ENCODE data around the gene MLF1.
"Not testable (repeated sequence)": the region's sequence is repeated elsewhere in the genome, so short reads cannot be mapped to it uniquely, and the experiment has no call there.

Gene MLF1

GRCh38 chr3:158570999-158571702, at the start of gene MLF1:
MLF1 (plus strand) TSS chr3:158571194; CDS start chr3:158571301, 107 bp downstream.
- in situ Hi-C loops (cut with MboI; ENCODE audit: low sequenced_read_pairs) = no loop called here

- in situ Hi-C loops (cut with MboI; ENCODE audit: low sequenced_read_pairs) = no loop called here
Measured at GRCh38 chr3:158522221-158523136, 48.5 kb upstream of the MLF1 start.

GRCh38 chr3:158528076-158528674, 42.8 kb upstream of the MLF1 start:
- in situ Hi-C loops (cut with MboI; ENCODE audit: low sequenced_read_pairs) = no loop called here

- in situ Hi-C loops (cut with MboI; ENCODE audit: low sequenced_read_pairs) = no loop called here
Measured at GRCh38 chr3:158531334-158531733, 39.7 kb upstream of the MLF1 start.

GRCh38 chr3:158532099-158532734, 38.8 kb upstream of the MLF1 start:
- in situ Hi-C loops (cut with MboI; ENCODE audit: low sequenced_read_pairs) = no loop called here

GRCh38 chr3:158535918-158536317, 35.1 kb upstream of the MLF1 start:
- in situ Hi-C loops (cut with MboI; ENCODE audit: low sequenced_read_pairs) = no loop called here

- in situ Hi-C loops (cut with MboI; ENCODE audit: low sequenced_read_pairs) = no loop called here
Measured at GRCh38 chr3:158539414-158540014, 31.5 kb upstream of the MLF1 start.

- in situ Hi-C loops (cut with MboI; ENCODE audit: low sequenced_read_pairs) = no loop called here
Measured at GRCh38 chr3:158540066-158540465, 30.9 kb upstream of the MLF1 start.

- in situ Hi-C loops (cut with MboI; ENCODE audit: low sequenced_read_pairs) = no loop called here
Measured at GRCh38 chr3:158548691-158549090, 22.3 kb upstream of the MLF1 start.

- in situ Hi-C loops (cut with MboI; ENCODE audit: low sequenced_read_pairs) = not testable (repeated sequence)
Measured at GRCh38 chr3:158549938-158550337, 21.1 kb upstream of the MLF1 start.

- in situ Hi-C loops (cut with MboI; ENCODE audit: low sequenced_read_pairs) = no loop called here
Measured at GRCh38 chr3:158552124-158552523, 18.9 kb upstream of the MLF1 start.

GRCh38 chr3:158559504-158559903, 11.5 kb upstream of the MLF1 start:
- in situ Hi-C loops (cut with MboI; ENCODE audit: low sequenced_read_pairs) = no loop called here

- in situ Hi-C loops (cut with MboI; ENCODE audit: low sequenced_read_pairs) = no loop called here
Measured at GRCh38 chr3:158560979-158561378, 10.0 kb upstream of the MLF1 start.

GRCh38 chr3:158562674-158563073, 8.3 kb upstream of the MLF1 start:
- in situ Hi-C loops (cut with MboI; ENCODE audit: low sequenced_read_pairs) = no loop called here

GRCh38 chr3:158563076-158563475, 7.9 kb upstream of the MLF1 start:
- in situ Hi-C loops (cut with MboI; ENCODE audit: low sequenced_read_pairs) = no loop called here

GRCh38 chr3:158565076-158565475, 5.9 kb upstream of the MLF1 start:
- in situ Hi-C loops (cut with MboI; ENCODE audit: low sequenced_read_pairs) = no loop called here

GRCh38 chr3:158568784-158569183, 2.2 kb upstream of the MLF1 start:
- in situ Hi-C loops (cut with MboI; ENCODE audit: low sequenced_read_pairs) = no loop called here

GRCh38 chr3:158569794-158570193, 1.2 kb upstream of the MLF1 start:
- in situ Hi-C loops (cut with MboI; ENCODE audit: low sequenced_read_pairs) = no loop called here

GRCh38 chr3:158571969-158572765, 1.2 kb downstream of the MLF1 start:
- in situ Hi-C loops (cut with MboI; ENCODE audit: low sequenced_read_pairs) = no loop called here

GRCh38 chr3:158572766-158573060, 1.7 kb downstream of the MLF1 start:
- in situ Hi-C loops (cut with MboI; ENCODE audit: low sequenced_read_pairs) = no loop called here

All from hTERT RPE-1 (cell line).